Activated gamma-delta T cell (primary cell): ENCODE data around the gene LIN7B.
A peak's percentile ranks its signal among the peaks of the same experiment; 100 is the strongest.
"Not testable (repeated sequence)": the region's sequence is repeated elsewhere in the genome, so short reads cannot be mapped to it uniquely, and the experiment has no call there.

Source experiments
- DNase-seq: peaks from one replicate; lab custom pipeline; 2025; lab: John Stamatoyannopoulos, UW

The LIN7B gene

DNA sequence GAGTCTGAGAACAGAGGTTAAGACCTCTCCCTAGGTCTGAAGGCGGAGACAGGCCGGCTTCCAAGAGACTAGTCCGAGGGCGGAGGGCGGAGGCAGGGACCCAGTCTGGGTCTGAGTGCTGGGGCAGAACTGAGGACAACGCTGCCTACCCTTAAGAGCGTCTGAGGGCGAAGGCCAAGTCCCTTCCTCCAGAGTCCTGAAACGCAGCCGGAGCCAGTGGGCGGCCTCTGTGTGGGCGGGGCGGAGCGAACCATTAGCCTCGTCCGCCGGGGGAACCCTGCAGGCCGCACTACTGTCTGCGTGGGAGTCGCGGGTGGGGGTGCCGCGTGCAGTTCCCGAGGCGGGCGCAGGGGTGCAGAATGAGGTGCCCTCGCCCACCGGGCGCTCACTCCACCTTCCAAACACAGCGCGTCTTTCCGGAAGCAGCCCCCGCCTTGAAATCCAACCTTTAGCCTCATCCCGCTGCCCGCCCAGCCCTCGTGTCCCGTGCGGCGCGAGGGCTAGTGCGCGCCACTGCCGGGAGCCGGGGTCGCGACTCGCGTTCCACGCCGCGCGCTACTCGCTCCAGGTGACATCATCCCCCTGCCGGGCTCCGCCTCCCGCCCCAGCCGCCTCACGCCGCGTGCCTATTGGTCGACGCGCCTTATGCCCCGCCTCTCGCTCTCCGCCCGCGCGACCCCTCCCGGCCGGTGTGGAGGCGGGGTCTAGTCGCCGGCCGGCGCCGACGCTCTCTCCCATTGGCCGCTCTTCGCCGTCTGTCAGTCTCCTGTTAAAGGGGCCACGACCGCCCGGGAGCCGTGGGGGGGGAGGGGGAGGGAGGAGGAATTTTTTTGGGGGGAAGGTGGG is 4.6 kb downstream of the LIN7B start, which contains the start of gene C19orf73:
TSS of gene C19orf73 (minus strand) at position 579 of the 846 bp plus-strand sequence. CDS start at position 458, 121 bp downstream.
- peak; percentile 95 for DNase-seq

DNA sequence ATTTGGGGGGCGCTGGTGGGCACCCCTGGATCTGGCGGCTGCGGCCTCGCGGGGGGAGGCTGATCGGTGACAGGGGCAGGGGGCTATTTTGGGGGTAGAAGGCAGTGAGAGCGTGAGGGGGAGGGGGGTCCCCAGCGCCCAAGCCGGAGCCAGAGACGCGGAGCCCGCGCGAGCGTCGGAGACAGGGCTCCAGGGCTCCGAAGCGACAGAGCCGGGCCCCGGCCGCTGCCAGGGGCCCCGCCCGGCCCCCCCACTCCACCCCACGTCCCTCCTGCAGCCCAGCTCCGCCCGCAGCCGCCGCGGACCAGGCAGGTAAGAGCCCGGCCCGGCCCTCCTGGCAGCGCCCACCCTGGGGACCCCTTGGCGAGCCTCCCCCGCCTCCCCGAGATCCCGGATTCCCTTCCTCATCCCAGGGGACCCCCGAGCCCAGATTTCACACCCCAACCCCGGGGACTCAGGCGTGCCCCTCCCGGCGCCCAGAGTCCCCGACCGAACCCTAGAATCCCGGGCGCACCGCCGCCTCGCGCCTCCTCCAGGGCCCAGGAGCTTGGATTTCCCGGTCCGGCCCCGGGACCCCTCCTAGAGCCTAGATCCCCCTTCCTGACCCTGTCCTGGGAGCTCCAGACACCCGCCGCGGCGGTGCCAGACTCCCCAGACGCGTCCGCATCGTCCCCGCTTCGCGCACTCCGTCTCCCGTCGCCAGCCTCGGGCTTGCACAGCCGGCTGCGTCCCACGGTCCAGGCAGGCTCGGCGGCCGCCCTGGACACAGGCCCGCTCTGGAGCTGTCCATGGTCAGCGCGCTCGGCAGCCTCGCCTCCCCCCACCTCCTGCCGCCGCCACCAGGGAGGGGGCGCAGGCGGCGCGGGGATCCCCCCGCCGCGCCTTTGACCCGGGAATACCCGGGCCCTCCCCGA is 5.5 kb downstream of the LIN7B start, which contains the start of gene PPFIA3:
TSS of gene PPFIA3 (plus strand) at position 134 of the 914 bp plus-strand sequence. CDS start 8,330 bp downstream, outside the sequence.
- DNase-seq: no peak

DNA sequence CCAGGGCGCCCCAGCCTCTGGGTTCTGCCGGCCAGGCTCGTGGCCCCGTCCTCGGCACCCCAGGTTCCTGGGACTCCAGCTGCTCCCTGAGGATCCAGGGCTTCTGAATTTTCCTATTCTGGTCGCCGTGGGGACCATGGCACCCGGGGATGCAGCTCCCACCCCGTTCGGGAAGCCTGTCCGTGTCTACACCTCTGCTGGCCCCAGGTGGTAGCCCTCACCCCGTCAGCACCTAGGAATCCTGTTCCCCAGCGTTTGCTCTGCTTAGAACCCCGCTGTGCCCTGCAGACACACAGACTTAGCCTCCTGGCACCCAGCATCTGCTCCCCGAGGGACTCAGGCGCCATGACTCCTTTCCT is 6.1 kb downstream of the LIN7B start:
- DNase-seq: no peak

DNA sequence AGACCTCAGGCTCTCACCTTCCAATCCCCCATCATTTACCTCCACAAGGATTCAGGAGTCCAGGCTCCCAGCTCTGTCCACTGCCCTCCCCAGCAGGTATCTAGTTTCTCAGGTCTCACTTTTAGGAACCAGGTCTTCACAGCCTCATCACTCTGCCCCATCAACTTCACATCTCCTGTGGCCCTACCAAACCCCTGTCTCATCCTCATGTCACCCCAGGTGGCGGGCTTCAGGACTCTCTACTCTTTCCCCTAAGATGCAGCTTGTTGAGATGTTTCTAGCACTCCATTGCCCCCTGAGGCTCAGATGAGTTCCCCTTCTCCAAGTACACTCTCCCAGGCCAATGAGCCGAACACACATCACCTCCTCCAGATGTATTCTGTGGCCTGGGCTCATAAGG is 6.7 kb downstream of the LIN7B start:
- DNase-seq: no peak

DNA sequence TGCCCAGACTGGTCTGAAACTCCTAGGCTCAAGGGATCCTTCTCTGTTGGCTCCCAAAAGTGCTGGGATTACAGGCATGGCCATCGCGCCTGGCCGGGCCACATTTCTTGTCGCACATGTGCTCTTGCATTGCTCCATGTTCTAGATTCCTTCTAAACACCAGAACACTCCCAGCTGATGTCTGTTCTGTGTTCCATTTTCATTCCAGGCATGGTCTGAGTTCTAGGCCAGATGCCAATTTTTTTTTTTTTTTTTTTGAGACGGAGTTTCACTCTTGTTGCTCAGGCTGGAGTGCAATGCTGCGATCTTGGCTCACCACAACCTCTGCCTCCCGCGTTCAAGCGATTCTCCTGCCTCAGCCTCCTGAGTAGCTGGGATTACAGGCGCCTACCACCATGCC is 7.7 kb downstream of the LIN7B start:
- DNase-seq: not testable (repeated sequence)

DNA sequence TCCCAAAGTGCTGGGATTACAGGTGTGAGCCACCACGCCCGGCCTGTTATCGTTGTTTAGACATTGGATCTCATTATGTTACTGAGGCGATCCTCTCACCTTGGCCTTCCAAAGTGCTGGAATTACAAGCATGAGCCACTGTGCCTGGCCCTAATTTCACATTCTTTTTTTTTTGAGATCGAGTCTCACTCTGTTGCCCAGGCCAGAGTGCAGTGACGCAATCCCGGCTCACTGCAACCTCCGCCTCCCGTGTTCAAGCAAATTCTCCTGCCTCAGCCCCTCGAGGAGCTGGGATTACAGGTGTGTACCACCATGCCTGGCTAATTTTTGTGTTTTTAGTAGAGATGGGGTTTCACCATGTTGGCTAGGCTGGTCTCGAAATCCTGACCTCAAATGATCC is 9.1 kb downstream of the LIN7B start:
- not testable (repeated sequence) for DNase-seq

DNA sequence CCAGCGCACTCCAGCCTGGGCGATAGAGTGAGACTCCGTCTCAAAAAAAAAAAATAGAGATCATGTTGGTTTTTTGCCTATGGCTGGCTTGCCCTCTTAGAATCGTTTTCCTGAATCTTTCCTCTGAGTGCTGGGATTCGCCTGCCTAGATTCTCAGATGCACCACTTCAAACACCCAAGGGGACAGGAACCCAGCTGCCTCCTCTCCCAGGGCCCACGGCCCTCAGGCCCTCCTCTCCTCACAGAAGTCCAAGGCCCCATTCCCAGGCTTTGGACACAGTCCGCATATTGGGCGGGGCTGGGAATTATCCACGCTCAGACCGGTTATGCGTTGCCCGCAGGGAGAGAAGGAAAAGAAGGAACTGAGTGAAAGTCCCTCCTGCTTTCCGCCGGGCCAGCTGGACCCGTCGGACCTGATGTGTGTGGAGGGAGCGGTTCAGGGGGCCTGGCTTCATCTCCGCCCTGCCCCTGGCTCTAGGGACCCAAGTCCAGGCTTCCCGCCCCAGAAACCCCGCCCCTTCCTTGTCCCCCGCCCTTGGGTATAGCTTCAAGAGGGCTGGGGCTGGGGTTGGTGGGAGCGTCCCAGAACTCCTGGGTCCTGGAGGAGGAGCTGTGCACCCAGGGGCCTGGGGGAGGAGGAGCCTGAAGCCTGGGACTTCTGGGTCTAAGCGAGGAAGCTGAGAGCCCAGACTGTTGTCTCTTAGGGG is 11.0 kb downstream of the LIN7B start:
- DNase-seq: no peak

DNA sequence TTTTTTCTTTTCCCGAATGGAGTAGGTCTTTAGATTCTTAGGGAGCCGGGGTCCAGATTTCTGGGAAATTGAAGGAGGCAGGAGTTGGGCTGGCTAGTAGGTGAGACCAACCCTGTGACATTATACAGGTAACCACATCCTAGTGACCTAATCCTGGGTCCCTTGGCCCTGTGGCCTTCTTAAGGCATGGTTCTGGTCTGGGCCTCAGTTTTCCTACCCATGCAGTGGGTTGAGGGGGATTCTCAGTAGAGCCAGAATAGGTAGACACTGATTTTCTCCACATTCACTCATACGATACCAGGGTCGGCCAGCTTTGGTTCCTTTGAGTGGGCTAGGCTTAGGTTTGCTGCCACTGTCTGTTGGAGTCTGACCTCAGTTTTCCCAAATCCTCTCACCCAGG is 12.4 kb downstream of the LIN7B start:
- no peak for DNase-seq

DNA sequence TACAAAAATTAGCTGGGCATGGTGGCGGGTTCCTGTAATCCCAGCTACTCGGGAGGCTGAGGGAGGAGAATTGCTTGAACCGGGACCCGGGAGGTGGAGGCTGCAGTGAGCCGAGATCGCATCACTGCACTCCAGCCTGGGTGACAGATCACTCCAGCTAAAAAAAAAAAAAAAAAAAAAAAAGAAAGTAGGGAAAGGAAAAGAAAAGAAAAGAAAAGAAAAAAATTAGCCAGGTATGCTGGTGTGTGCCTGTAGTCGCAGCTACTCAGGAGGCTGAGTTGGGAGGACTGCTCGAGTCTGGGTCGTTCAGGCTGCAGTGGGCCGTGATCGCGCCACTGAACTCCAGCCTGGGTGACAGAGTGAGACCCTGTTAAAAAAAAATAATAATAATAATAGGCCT is 13.1 kb downstream of the LIN7B start:
- DNase-seq: not testable (repeated sequence)

DNA sequence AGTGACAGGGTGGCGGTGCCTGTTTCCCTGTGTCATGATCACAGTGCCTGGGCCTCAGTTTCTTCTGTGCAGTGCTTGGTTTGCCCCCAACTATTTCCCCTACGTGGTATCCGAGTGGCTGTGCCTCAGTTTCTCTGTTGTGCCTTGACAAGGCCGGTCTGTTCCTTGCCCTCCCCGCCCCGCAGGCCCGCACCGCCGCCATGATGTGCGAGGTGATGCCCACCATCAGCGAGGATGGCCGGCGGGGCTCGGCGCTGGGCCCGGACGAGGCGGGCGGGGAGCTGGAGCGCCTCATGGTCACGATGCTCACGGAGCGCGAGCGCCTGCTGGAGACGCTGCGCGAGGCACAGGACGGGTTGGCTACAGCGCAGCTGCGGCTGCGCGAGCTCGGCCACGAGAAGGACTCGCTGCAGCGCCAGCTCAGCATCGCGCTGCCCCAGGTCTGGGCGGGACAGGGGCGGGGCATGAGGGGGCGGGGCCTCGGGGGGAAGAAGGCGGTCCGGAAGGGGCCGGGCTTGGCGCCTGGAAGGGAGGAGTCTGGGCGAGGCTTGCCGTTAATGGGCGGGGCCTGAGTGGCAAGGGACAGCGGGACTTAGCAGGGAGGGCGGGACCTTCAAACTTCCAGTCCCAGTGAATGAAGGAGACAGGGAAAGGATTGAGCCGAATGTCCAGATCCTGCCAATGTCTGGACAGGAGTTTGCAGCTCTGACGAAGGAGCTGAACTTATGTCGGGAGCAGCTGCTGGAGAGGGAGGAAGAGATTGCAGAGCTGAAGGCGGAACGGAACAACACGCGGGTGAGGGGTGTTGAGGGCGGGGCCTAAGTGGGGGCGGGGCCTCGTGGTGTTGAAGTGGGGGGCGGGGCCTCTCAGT is 13.7 kb downstream of the LIN7B start:
- peak; percentile 91 for DNase-seq

DNA sequence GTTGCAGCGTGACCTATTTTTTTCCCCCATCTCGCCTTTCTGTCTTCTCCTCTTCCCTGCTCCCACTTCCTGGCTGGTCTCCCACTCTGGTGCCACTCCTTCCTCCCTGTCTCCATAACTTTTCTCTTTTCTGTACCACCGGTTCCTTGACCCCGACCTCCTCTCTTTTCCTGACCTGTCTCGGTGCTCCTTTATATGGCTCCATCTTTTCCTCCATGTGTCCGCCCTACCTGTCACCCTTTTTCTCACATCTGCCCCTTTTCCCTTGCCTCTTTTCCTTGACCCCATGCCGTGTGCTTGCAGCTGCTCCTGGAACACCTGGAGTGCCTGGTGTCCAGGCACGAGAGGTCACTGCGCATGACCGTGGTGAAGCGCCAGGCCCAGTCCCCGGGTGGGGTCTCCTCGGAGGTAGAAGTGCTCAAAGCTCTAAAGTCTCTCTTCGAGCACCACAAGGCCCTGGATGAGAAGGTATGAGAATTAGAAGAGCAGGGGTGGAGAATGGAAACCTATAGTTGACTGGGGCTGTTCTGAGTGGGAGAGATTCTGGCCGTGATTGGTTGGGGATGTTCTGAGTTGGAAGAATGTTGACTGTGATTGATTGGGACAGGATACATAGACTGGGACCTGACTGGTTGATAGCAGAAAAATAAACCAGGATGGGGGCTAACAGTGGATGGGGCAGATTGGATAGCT is 14.5 kb downstream of the LIN7B start:
- no peak for DNase-seq

DNA sequence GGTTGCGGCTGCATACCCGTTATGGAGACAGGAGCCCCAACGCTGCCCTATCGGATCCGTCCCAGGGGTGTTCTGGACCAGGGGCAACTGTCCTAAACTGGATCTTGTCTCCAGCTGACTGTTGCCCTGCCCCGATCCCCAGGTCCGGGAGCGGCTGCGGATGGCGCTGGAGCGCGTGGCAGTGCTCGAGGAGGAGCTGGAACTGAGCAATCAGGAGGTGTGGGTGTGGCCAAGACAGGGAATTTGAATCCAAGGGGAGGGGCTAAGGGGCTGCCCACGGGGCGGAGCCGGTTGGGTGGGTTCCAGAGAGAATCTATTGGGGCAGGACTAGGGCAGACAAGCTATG is 15.0 kb downstream of the LIN7B start:
- DNase-seq: no peak

DNA sequence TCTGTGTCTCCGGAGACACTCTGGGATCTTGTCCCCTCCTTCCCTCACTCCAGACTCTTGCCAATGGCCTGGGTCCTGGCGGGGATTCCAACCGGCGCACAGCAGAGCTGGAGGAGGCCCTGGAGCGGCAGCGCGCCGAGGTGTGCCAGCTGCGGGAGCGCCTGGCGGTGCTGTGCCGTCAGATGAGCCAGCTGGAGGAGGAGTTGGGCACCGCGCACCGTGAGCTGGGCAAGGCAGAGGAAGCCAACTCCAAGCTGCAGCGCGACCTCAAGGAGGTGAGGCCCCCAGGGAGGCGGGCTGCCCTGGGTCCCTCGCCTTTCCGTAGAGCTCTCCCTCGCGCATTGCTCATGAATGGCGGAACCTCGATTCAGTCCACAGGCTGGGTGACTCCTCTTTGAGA is 16.2 kb downstream of the LIN7B start:
- DNase-seq: no peak

DNA sequence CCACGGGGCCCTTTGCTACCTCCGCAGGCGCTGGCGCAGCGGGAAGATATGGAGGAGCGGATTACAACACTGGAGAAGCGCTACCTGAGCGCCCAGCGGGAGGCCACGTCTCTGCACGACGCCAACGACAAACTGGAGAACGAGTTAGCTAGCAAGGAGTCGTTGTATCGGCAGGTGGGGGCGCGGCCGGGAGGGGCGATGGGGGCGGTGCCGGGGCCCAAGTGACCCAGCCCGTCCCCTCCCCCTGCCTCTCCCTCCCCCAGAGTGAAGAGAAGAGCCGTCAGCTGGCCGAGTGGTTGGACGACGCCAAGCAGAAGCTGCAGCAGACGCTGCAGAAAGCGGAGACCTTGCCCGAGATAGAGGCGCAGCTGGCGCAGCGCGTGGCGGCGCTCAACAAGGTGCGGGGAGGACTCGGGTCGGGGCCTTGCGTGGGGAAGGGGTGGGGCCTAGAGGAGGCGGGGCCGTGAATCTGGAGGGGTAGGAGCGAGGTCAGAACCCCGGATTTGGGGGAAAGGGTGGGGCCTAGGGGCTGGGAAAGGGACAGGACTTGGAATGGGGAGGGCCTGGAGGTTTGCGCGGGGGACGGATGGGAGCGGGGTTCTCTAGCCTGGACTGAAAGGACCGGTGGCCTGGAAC is 18.9 kb downstream of the LIN7B start:
- DNase-seq: no peak

DNA sequence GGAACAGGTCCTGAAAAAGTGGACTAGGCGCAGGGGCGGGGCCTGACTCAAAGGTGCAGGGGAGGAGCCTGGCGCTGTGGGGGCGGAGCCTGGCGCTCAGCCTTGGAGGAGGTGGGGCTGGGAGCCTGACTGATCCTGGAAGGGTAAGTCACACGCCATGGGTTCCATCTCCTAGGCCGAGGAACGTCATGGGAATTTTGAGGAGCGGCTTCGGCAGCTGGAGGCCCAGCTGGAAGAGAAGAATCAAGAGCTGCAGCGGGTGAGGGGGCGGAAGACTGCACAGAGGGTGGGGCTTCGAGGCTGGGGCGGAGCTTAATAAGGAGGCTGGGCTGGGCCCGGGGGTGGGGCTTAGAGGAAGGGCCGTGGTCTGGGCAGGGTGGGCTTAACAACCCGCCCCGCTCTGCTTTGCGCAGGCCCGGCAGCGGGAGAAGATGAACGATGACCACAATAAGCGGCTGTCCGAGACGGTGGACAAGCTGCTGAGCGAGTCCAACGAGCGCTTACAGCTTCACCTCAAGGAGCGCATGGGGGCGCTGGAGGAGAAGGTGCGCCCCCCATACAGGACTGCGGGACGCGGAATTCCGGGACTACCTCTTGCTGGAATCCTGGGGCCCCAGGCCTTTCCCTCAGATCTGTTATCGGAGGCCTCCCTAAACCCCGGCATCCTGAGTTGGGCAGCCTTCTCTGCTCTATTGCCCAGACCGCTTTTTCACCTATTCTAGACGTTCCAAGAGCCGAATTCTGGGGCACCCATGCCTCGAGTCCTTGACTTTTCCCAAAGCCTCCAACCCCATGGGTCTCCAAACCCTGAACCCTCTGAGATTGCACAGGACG is 19.7 kb downstream of the LIN7B start:
- no peak for DNase-seq

DNA sequence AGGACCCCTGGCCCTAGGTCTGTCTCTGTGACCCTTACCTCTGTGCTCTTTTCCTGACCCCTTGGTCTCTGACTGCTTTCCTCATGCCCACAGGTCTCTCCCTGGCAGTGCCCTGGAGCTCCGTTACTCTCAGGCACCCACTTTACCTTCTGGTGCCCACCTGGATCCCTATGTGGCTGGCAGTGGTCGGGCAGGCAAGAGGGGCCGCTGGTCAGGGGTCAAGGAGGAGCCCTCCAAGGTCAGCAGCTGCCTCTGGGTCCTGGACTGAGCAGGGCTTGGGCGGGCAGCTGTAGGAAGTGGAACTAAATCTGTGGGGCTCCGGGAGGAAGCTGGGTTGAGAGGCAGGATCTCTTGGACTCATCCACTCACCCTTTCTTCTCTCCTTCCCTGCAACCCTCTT is 21.5 kb downstream of the LIN7B start:
- DNase-seq: no peak

DNA sequence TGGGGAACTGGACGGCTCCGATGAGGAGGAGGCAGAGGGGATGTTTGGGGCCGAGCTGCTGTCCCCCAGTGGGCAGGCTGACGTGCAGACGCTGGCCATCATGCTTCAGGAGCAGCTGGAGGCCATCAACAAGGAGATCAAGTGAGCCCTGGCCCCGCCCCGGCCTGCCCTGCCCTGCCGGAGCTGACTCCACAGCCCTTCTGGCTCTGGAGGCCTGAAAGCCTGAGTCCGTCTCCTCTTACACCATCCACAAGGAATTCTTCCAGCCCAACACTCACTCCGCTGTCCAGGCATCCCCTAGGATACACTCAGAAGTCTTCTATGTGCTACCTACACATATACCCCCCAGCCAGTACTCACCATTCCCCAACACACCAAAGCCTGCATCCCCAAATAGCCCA is 22.6 kb downstream of the LIN7B start:
- no peak for DNase-seq

DNA sequence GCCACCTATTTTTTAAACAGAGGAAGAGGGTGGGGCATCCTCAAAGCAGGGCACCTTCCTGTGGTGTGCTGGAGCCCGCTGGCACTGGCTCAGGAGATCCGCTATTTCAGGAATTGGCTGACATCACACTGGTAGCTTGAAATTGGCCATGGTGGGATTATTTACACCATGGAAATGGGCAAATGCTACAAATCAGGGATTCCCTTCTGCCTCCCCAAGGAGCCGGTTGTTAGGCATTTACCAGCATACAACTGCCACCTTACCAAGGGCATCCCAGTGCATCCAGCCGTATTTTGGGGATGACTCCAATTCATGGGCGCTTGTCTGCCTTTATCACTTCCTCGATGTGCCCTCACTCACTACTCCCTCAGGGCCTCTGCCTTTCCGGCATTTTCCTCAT is 26.8 kb downstream of the LIN7B start:
- no peak for DNase-seq

DNA sequence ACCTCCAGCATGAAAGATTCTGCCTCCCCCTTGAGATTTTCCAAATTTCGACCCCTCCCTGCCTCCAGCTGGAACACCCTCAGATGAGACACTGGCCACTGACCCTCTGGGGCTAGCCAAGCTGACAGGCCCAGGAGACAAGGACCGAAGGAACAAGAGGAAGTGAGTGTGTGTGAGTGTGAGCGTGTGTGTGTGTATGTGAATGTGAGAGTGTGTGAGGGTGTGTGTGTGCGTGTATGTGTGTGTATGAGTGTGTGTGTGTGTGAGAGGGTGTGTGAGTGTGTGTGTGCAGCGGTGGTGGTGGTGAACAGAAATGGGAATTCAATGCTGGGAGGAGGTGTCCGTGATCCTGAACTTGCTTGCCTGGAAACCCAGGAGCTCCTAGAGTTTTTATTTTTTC is 27.2 kb downstream of the LIN7B start:
- no peak for DNase-seq
